Mesenteric fat pad (tissue), 1 donor: ENCODE data around the gene RBBP8NL. TPM values are rescaled to one million over a fixed set of nuclear protein-coding genes. Genes with fewer than 3 reads are reported as not detected.

Experiments
- DNase-seq: peaks from one replicate; pipeline ENCODE4 v3.0.0-alpha.2; 2020; ENCODE audit warnings: low spot score
- total RNA-seq: library from RNA; stranded (reverse); fragmentation: NEBNext Ultra II Directional; extraction: Animal tissue kit (Norgen Biotek cat#: 25700); gene quantifications from one replicate; pipeline ENCODE4 v1.2.1, GENCODE V29; 2021
- donor health status: DM: yes; HTN: yes; CAD: no.

The RBBP8NL gene
- total RNA-seq, 1 donor from 2014 or later = not detected

DNA sequence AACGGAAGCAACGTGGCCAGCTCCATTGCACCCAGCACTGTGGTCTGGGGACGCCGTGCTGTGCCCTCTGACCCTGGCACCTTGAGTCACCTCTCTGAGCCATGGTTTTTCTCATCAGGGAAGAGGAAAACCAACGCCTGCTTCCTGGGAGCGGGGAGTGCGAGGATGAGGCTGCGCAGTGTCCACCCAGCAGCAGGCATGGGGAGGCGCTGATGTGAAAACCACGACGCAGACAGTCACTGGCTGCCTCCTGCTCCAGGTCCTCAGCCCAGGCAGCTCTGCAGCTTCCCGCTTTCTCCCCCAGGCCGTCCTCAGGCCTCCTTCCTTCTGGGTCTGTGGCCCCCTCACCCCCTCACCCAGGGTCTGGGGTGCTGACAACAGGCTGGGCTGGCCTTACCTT, 34.5 kb upstream of the RBBP8NL start:
- DNase-seq = no peak

DNA sequence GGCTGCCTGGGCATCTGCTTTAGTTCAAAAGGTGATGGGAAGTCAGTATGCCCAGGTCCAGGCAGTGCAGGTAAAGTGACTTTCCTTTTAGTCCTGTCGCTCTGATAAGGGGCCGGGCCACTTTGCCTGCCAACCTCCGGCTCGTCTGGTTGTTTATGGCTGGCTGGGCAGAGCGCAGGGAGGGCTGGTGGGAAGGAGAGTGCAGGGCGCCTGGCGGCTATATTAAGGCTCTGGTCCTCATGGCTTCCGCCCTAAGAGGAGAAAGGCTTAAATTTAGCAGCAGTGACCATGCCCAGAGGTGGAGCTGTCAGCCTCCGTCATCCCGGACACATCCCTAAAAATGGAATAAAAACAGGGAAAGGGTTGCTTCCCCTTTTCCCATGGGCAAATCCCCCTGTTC, 33.8 kb upstream of the RBBP8NL start:
- no peak for DNase-seq

GRCh38 chr20:62460678-62461077, 33.3 kb upstream of the RBBP8NL start:
- no peak for DNase-seq

DNA sequence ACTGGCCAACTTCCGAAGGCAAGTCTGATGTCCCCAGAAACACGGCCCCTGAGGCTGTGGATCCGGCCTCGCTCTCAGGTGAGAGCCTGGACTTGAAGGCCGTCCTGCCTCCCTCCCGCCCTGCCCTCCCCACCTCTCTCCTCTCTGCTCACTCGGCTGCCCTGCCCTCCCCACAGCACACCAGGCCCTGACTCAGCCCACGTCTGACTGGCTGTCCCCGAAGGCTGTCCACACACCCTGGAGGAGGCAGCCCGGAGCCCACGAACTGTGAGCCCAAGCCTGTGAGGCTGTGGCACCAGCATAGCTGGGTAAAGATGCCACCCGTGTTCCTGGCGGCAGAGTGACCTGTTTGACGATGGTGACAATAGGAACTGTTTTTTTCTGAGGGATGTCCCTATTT, 32.1 kb upstream of the RBBP8NL start:
- no peak for DNase-seq

GRCh38 chr20:62458275-62459251, 31.2 kb upstream of the RBBP8NL start:
- DNase-seq = no peak

GRCh38 chr20:62457831-62458230, 30.5 kb upstream of the RBBP8NL start:
- DNase-seq = no peak

- no peak for DNase-seq
These were observed 29.8 kb upstream of the RBBP8NL start for GRCh38 chr20:62457098-62457497.

GRCh38 chr20:62455929-62456328, 28.6 kb upstream of the RBBP8NL start:
- DNase-seq = no peak

DNA sequence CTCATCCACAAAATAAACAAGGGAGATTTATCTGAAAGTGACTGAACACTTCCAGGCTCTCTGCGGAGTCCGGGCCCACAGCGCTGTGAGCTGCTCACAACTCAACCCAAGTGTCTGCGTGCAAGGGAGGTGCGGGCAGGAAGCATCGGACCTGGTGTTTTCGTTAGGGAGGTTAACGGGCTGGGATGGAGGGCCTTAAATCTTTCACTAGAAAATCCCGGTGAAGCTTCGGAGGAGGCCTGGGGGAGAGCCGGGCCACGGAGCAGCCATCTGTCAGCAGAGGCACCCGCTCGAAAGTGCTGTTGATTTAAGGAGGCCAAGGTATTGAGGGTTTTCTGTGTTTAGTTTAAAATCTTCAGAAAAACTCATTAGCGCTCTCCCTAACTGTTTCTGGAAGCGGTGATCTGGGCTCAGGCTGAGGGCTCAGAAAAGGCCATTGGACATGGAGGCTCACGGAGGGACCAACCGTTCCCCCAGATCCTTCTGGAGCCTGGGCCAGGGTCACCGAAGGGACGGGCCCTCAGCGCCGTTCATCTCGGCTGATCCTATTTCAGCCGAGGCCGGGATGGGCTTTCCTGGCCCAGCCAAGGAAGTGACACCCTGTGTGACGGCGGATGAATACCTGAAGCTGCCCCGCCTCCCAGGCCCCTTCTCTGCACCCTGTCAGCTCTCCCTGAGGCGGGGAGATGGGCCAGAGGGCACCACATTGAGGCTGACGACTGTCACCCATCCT, 27.7 kb upstream of the RBBP8NL start:
- no peak for DNase-seq

DNA sequence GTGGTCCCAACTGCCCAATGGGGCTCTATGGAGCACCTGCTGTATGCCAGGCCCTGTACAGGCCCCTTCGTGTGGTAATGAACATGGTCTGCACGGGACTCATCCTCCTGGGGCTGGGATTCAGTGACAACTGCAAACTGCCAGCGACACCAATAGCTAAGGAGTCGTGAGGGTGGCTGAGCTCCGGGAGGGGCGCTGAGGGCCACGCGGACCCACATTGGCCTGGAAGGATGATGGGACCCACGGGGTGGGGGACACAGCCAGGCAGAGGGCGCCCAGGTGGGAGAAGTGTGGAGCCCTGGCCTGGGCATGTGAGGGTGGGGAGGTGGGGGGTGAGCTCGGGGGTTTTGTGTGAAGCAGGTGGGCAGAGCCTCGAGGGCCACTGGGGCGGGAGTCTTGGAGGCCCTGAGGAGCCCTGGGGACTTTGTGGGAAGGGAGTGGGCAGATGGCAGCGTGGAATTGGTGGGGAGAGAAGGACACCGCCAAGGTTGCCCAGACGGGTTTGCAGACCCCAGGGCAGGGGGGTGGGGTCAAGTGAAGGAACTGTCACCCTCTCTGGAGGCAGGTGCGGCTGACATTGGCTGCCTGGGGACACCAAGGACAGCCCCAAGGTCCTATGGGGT, 26.0 kb upstream of the RBBP8NL start:
- DNase-seq = no peak

- DNase-seq = no peak
These were observed 25.2 kb upstream of the RBBP8NL start for GRCh38 chr20:62452475-62453095.

GRCh38 chr20:62451970-62452369, 24.6 kb upstream of the RBBP8NL start:
- DNase-seq = no peak

DNA sequence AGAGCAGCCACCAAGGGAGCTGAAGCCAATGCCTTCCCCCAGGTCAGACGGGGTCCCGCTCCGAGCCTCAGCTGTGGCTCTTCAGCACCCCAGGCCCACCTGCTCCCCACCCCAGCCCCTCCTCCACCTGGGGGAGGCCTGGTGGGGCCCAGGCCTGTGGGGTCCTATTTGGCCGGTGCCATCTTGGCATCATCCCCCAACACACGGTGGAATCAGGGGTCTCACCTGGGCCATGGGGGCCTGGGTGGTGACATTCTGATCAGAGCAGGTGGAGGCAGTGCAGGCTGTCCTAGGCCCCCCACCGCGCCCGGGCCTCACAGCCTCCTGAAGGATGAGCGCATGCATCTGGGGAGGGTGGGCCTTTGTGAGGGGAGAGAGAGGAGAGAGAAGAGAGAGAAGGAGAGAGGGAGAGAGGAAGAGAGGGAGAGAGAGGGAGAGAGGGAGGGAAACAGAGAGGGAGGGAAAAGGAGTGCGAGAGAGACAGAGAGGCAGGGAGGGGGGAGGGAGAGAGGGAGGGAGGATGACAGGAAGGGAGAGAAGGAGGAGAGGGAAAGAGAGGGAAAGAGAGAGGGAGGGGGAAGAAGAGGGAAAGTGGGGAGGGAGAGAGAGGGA, 23.9 kb upstream of the RBBP8NL start:
- DNase-seq = no peak

- DNase-seq = no peak
These were observed 22.8 kb upstream of the RBBP8NL start for GRCh38 chr20:62449951-62450691.

- DNase-seq = no peak
These were observed 21.4 kb upstream of the RBBP8NL start for GRCh38 chr20:62448788-62449187.

DNA sequence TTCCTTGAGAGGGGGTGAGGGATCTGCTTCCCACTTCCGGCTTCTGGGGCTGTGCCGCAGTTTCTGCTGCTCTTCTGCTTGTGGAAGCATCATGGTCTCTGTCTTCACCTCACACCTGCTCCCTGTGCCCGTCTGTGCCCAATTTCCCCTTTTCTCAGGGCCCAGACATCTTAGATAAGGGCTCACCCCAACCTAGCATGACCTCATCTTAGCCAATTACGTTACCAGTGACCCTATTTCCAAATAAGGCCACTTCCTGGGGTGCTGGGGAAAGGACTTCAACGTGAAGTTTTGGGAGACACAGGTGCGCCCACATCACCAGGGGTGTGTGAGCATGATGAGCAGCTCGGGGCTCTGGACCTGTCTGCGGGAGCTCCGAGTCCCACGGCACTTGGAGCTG, 20.7 kb upstream of the RBBP8NL start:
- DNase-seq = no peak

- DNase-seq = no peak
These were observed 19.8 kb upstream of the RBBP8NL start for GRCh38 chr20:62446888-62447869.

DNA sequence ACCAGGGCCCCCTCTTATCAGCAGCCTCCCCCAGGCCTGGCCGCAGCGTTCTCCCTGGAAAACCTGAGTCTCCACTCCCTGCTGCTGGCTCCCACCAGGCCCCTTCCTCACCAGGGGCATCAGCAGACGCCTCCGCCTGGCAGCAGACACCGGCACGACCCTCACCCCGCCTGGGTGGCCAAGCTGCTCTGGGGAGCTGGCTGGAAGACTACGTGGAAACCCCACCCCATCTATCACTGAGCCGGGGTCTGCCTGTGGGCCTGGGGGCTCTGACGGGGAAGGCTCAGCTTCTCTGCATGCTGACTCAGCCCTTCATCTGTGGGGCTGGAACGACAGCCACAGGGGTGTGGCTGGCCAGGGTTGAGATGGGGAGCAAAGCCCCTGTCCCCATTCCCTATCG, 19.1 kb upstream of the RBBP8NL start:
- no peak for DNase-seq
